Fibroblast of peridontal ligament (primary cell): ENCODE measurements around the gene POU2F1.
A peak's percentile ranks its signal among the peaks of the same experiment; 100 is the strongest.

Source experiments
- DNase-seq: peaks from one replicate; pipeline ENCODE4 v3.0.0-alpha.2; 2010; ENCODE audit errors: extremely low read depth

Gene POU2F1

DNA sequence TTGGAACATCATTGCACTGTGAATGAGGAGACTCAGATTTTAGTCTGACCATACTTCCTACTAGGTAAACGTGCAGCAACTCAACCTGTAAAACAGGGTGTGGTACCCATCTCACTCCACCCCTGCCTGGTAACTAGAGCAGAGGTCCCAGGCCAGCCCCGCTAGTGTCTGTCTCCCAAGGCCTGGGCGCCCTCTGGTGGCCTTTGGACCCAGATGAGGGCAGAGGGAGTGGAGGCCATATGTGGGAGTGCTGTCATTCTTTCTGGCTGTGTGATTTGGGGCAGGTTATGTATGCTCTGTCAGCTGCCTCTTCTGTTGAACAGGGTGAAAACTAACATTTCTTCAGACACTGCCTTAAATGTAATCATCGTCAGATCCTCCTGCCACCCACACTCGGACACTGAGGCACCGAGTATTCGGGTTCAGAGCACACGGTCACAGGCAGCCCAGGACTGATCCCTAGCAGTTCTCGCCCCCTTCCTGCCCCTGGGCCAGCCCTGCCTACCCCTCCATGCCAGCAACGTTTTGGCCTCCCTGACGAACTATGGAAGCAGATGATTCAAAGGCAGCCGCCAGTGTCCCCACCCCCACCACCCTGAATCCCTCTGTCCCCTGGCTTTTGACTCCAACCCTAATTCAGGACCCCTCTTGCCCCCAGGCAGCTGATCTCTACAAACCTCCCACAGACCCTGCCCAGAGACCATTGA is 221.6 kb downstream of the POU2F1 start:
- DNase-seq: peak; percentile 65

DNA sequence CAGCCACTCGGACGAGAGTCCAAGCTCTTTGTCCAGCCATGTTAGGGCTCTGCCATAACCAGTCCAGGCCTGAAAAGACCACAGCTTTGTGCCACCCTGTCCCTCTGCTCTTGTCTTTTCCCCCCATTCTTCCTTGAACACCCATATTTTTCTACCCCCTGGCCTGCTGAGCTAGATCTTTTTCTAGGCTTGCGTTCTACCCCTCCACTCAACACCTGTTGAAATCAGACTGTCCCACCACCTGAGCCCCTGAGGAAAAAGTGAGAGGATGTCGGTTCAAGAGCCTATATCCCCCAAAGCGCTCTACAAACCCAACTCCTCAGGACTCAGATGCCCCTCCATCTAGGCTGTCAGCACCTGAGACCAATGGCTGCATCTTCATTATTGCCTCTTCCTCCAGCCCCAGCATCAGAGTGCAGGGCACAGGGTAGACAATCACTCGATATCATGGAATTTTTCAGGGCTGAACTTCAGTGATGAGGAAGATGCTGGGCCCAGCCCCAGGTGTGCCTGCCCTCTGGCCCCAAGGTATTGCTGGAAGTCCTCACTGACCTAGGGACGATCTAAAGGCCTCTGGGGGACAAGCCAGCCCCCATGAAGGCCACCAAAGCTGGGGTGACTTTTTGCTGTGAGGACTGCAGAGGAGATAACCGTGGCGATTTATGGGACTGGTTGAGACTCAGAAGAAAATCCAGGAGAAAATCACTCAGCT is 222.3 kb downstream of the POU2F1 start:
- DNase-seq: no peak

DNA sequence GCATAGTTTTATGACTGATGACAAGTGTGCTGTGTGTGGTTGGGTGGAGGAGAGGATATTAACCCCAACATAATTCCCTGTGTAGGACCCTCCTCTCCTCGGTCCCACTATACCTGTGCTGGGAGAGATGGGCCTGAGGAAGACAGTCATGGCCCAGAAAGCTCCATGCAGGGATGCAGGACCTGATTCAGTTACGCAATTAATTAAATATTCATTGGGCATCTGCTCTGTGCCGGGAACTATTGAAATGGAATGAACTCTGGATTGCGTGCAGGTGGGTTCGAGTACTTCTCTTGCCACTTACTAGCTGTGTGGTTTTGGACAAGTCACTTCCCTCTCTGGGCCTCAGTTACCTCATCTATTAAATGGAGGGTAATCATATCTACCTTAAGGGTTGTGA is 223.1 kb downstream of the POU2F1 start:
- no peak for DNase-seq

DNA sequence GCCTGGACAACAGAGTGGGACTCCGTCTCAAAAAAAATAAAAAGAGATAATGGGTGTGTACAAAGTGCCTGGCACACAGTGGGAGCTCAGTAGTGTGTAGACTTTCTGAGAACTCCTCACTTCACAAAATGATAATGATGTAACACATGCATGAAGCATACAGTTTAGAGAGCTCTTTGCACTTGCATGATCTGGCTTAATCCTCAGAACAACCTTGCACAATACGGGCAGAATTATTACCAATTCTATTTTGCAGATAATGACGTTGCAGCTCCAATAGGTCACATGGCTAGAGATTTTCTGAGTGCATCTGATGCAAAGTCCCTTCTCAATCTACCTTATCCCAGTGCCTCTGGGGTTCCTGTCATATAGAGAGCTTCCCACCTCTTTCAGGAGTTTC is 226.3 kb downstream of the POU2F1 start:
- DNase-seq: no peak

DNA sequence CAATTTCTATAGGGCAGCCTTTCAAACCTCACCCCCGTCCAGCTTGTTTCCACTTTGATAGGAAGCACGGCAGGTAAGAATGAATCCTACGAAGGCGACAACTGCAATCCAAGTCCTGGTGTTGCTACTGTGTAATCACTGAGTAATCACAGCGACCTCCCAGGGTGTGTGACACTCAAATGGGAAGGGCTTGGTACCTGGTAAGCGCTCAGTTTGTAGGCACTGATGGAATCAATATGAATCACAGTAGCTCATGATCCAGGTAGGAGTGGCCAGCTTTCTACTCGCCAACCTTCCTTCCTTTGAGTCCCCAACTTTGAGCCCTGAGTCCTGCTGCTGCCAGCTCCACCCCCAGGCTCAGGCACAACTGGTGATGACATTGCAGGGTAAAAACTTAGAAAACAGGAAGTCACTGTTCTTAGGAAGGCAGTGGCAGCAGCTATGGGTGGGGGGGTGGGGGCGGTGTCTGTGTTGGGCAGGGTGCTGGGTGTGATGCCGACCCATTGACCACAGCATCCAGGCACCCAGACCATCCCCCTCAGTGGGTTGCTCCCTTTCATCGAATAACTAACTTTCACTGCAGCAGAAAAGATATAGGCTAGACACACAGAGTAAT is 226.9 kb downstream of the POU2F1 start:
- no peak for DNase-seq

DNA sequence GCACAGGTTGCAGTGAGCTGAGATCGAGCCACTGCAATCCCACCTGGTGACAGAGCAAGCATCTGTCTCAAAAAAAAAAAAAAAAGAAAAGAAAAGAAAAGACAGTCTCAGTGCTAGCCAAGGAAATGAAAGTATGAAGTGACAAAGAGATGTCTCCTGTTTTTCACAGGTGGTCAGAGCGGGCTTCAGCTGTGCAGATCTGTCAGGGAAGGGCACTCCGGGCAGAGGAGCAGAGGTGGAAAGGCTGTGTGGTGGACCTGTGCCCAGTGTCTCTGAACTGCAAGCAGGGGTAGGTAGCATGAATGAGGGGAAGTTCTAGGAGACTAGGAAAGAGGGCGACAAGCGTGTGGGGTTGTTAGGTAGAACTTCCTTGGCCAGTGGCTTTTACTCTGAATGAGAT is 230.2 kb downstream of the POU2F1 start:
- DNase-seq: no peak

DNA sequence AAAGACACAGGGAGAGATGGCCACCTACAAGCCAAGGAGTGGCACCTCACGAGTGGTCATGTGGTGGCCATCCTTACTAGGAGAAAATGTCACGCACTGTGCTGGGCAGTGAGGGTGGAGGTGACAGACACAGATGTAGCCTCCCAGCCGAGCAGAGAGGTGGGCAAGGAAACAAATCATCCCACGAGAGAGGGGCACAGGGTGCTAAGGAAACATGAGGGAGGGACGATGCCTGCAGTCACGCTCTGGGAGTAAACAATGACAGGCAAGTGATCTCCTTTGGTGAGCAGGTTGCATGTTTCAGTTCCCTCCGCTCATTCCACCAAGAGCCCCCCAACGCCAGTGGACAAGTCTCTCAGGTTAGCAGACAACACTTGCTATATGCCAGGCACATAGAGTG is 231.8 kb downstream of the POU2F1 start:
- no peak for DNase-seq

DNA sequence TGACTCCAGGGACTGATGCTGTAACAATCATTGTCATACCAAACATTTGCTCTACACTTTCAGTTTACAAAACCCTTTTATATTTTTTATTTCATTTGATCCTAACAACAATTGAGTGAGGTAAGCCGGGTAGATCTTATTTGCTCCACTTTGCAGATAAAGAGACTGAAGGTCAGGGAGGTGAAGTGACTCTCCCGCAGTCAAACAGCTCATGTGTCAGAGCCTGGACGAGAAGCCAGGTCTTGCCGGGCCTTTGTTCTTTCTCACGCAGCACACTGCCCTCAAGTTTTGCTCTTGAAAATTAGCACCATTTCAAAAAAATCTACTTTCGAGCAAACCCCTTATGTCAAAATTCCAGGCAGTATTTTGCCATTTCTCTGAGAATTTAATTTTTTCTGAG is 232.4 kb downstream of the POU2F1 start:
- no peak for DNase-seq

DNA sequence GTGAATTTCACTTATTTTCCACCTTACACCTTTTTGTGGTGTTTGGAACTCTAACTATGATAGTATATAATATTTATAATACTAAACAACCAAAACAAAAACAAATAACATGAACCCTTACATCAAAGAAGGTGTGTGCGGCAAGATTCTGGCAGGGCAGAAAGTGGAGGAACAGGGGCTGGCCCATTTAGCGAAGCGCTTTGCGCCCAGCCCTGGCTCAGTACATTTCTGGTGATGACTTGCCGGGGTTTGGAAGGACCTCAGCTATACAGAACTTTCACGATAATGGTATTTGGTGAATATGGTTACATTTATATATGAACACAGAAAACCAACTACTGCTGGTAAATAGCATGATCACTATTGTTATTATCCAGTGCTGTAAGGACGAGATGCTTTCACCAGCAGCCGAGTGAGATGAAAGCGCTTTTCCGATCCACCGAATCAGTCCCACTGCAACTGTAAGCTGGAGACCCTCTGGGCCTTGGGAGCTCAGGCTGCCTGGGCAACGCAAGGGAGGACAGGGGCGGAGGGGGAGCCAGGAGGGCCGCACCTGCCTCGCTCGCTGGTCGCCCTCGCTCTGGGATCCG is 233.7 kb downstream of the POU2F1 start:
- peak; percentile 5 for DNase-seq

DNA sequence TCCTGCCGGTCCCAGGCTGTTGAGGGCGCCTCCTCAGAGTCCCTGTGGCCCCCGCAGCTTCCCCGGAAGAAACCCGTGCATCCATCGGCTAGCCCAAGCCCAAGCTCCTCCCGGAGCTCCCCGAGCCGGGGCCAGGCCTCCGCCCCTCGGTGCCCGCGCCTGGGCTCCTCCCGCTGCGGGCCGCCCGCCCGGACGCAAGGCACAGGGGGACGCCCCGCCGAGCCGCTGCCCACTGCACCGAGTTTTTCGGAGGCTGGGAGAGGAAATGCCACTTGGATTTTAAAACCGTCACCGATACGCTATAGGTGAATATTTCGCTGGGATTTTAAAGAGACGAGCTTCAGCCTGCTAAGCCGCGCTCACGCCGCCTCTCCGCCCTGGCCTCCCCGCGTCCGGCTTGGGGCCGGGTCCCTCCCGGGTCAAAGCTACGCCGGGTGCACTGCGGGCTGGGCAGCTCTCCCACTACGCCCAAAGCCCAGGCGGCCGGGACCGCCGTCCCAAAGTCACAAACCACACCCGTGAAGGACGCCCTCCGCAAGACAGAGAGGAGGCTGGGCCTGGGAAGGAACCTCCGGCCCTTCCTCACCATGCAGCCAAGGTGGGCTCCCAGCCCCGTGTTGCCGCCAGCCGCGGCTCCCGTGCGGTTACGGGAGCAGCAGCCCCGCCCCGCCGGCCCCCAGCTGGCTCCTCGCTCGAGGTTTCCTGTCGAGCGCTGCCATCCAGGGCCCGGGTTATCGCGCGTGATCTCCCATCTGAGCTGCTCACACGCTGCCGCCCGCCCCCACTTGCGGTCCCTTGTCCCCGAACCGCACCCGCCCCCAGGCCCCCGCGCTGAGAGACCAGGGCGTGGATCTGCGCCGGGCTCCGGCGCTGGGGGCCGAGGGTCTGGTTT is 234.5 kb downstream of the POU2F1 start:
- peak; percentile 21 for DNase-seq

DNA sequence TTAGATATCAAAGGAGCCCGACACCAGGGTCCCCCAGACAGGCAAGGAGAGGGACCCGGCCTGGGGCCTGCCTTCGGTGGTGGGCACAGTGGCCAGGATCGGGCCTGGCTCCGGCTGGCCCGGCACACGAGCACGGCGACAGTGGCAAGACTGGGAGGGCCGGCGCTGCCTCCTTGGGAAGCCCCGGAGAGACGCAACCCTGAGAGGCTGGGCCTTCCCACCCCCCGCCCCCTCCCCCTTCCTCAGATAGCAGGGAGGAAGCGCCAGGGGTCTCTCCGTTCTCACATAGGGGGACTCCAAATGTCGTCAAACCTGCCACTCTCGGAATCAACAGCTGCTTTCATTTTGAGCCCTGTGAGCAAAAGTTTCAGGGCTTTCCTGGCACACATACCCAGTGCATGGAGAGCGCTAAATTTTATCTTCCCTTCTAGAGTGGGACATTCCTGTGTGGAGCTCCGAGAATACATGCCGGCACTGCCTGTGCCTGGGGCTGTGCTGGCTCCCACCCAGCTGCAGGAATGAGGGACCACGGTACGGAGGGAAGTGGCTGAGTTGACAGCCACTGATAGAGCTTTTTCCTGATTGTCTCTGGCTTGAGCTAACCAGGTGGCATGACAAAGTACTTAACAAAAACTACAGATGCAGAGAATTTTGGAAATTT is 235.2 kb downstream of the POU2F1 start:
- peak; percentile 17 for DNase-seq

DNA sequence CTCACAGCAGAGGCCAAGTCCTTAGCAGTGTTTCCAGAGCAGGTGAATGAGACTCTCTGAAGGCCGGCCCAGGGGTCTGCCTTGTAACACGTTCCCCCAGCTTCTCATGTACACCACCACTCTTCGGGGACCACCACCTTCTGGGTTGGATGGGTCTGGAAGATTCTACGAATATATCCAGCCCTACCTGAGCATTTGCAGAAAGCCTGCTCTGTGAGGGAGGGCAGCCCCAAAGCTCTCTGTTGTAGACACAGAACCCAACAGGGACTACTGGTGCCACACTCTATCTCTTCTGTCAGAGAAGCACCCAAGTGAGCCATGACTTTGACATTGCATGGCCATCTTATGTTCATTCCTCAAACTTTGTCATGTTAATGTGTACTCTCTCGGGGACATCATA is 235.8 kb downstream of the POU2F1 start:
- no peak for DNase-seq

DNA sequence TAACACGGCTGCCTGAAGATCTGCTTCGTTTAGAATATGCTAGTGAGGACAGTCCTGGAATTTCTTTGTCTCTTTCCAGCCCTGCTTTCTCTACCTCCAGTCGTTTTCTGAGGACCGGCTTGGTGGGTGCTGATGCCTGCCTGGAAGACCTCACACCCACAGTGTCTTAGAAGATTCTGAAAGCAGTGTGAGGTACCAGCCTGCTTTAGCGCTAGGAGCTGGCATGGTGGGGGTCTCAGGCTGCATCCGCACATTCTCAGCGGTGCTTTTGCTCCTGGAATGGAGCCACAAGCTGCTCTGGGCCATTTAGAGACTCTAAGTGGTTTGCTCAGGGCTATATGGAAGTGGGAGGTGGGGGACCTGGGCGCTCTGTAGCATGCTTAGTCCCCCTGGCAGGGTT is 236.2 kb downstream of the POU2F1 start:
- DNase-seq: no peak

DNA sequence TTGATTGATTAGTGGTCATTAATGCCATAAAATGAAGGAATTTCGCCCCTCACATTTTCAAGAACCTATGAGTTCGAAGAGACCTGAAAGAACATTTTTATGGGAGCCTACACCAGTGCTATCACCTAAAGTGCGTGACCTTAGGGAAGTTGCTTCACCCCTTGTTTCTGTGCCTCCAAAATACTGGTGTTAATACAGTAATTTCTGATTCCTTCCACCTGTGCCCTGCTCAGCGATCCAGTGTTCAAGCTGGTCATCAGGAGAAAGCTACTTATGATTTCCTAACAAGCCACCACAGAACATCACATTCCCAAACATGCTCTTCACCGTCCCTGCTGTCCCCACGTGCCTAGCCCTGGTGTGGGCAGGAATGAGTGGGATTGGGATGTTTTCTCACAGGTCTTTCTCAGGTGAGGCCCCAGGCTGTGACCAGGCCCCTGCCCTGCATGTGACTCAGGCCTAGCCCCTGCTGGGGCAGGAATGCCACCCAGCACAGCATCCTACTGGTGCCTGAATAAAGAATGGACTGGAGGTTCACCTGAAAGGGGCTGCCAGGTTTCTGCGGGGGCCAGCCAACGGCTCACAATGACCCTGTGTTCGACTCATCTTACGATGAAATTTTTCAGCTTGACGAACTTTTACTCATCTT is 237.4 kb downstream of the POU2F1 start:
- no peak for DNase-seq

DNA sequence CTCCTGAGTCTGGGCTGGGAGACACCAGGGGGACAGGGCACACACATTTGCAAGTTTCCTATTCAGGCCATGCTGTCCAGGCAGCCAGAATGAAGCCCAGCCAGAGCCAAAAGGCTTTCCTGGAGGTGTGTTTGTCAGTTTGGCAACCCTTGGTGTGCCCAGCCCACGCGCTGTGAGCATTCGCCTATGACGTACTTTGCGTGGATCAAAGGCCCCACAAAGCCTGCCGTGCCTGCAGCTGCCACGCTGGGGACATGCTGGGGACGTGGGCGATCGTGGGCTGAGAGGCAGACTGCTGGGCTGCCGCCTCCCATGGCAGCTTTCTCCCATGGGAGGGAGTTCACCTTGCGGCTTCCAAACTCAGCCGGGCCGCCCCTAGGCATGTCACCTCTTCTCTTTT is 240.2 kb downstream of the POU2F1 start:
- DNase-seq: no peak

DNA sequence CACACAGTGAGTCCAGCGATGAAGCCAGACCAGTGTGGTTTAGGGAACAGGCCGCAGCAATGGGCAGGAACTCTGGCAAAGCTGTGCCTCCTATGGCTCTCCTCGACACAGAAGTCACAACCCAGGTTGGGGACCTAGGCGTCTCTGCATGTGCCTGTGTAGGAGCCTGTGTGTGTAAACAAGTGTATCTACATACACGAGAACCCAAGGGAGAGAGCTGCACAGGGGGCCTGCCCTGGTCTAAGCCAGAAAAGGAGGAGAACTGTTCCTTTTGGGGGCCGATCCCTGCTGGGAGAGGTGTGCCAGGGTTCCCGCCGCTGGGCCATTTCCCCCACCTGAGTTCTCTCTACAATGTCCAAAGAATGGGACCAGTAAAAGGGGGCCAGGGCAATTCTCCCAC is 241.7 kb downstream of the POU2F1 start:
- DNase-seq: no peak

DNA sequence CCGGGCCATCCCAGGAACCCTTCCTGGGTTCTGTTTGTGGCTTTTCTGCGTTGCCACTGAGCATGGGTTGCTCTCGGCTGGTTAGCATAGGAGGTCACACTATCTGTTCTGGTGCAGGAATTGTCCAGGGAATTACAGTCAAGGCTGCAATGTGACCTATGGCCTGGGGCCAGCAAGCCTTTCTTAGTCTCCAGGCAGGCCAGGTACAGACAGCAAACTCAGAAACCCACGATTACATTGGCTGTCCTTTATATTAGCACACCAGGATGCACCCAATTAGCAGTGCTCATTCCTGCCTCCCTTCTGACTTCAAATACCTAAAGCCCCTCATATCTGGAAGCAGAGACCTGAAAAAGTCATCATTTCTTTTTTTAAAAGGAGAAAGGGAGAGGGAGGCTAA is 242.4 kb downstream of the POU2F1 start:
- no peak for DNase-seq

DNA sequence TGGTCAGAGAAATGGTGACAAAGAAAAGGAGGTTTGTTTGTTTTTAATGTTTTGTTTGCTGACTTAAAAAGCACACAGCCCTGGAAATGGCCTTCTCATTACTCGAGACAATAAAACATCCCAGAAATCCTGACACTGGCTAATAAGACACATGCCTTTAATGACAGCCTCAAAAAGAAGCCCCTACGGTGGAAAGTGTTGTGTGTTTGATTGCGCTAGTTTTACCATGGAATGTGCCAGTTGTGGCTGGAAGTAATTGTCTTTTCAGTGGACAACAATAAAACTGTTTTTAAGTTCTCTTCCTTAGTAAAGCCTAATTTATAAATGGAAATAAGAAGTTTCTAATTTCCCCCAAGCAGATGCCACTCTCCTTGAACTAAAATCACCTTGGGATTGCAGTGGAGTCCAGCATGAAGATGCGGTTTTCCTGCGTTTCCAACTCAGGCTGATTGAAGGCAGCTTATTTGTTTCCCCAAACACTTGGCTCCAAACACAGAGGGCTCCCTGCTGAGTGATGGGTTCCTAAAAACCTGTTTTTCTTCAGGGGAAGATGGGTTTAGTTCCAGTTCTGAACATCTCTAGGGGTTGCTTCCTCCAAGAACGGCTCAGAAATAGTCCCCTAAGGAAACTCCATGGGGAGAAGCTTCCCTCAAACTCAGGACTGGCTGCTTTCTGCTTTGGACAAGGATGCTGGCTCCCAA is 243.3 kb downstream of the POU2F1 start:
- DNase-seq: no peak

DNA sequence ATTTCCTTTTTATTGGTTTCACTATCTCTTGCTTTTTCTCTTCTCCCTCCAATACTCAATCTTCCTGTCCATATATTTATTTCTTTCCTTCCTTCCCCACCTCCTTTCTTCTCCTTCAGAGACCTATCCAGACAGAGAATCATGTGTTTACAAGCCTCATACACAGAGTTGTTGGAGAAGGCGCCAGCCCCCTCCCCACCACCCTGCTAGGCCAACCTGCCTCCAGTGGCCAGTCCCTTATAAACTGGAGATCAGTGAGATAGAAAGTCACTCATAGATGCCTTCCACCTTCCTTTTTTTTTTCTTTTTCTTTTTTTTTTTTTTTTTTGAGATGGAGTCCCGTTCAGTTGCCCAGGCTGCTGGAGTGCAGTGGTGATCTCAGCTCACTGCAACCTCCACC is 244.3 kb downstream of the POU2F1 start:
- no peak for DNase-seq

DNA sequence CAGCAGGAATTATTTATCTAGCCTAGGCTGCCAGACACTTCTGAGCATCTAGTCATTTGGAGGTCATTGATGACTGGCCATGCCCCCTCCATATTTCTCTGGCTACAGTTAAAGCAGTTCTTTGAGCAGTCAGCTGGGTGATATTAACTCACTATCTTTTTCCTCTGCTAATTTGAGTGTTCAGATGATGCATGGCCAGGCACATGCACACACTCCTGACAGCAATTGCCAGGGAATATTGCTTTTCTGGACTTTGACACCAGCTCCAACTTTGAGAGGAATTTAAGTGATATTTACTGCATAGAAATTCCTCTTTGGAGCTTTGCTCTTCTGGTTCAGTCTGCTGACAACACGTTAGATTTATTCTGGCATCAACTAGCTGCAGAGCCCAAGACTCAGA is 245.1 kb downstream of the POU2F1 start:
- no peak for DNase-seq
